Measurements from ENCODE around the gene TCF7L2.

DNA sequence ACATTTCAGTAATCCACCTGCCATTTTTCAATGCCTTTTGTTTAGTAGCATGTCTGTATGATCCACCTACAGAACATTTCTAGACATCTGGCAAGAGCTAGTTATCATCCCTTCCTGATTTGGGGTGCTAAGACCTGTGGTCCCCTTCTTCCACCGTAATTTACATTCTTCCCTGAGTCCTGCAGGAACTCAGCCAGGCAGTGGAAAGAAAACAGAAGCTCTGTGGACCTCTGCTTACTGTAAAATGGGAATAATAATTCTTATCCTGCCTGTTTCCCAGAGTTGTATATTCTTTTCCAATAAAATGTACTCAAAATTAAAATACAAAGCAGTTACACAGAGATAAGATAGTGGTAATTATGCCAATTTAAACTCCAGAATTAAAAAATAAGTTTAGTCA lies 126.9 kb downstream of the TCF7L2 start:
- TF ChIP-seq, protein P1, sequence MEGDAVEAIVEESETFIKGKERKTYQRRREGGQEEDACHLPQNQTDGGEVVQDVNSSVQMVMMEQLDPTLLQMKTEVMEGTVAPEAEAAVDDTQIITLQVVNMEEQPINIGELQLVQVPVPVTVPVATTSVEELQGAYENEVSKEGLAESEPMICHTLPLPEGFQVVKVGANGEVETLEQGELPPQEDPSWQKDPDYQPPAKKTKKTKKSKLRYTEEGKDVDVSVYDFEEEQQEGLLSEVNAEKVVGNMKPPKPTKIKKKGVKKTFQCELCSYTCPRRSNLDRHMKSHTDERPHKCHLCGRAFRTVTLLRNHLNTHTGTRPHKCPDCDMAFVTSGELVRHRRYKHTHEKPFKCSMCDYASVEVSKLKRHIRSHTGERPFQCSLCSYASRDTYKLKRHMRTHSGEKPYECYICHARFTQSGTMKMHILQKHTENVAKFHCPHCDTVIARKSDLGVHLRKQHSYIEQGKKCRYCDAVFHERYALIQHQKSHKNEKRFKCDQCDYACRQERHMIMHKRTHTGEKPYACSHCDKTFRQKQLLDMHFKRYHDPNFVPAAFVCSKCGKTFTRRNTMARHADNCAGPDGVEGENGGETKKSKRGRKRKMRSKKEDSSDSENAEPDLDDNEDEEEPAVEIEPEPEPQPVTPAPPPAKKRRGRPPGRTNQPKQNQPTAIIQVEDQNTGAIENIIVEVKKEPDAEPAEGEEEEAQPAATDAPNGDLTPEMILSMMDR (IDR thresholded peaks at IDR 0.05) = no peak
- no peak for TF ChIP-seq POLR2A (IDR thresholded peaks at IDR 0.05)
- no peak for TF ChIP-seq POLR2AphosphoS5 (IDR thresholded peaks at IDR 0.05)
